ENCODE measurements around the gene ATXN7.

ATXN7 gene

DNA sequence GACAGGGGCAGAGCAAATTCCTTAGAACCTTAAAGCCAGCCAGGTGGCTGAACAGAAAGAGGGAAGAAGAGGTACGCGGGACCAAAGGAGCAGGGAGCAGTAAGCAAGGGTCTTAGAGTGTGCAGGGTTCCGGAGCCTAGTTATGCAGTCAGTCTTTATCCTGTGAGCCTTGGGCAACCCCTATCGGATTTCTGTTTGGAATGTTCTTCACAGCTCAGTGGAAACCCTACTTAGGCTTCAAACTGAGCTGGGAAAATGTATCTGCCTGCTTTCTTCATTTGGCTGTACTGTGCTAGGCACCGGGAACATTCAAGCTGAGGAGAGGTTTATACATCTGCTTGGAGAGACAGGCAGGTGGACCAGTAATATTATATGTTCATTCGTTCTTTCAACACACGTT is 122.5 kb downstream of the ATXN7 start:
- no peak for DNase-seq

DNA sequence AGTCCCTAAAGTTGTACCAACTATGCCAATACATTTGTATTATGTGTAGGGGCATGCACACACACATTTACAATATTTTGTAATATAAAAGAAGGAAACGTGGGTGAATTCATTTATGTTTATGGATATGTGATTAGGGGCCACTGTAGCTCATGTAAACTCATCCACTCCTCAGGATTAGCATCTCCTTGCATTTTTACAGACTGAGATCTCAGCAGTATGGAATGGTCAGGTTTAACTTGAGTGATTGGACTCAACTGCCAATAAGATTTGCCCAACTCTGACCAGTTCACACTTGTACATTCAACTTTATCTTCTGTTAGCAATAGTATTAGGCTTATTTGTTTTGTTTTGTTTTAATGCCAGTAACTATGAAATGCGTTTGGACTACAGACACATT is 123.2 kb downstream of the ATXN7 start:
- no peak for DNase-seq

DNA sequence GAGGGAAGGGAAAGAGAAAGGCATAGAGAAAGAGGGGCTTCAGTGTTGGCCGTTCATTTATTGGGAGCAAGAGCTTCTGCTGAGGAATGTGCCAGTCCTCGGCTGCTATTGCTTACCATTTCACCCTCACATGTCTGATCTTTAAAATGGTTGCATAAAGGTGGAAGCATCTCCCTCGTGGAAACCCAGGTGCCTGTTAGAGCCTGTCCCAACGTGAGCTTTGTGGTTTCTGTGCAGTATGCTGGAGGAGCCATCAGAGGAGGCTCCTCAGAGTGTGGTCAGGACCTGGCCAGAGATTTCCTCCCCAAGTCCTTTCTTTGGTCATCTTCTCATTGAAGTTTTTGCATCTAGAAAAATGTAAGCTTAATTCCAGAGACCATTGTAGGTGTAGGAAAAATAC is 125.3 kb downstream of the ATXN7 start:
- DNase-seq: no peak

DNA sequence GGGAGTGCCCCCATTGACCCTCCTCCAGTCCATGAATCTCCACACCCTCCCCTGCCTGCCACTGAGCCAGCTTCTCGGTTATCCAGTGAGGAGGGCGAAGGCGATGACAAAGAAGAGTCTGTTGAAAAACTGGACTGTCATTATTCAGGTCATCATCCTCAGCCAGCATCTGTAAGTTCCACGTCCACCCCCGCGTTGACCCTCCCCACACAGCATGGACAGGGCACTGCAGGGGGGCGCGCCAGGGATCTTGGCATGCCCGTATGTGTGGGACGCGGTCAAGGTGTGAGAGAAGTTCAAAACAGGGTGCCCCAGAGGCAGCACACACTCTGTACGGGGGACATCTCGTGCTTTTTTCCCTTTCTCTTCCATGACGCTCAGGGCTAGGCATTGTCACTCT is 126.5 kb downstream of the ATXN7 start:
- no peak for DNase-seq

DNA sequence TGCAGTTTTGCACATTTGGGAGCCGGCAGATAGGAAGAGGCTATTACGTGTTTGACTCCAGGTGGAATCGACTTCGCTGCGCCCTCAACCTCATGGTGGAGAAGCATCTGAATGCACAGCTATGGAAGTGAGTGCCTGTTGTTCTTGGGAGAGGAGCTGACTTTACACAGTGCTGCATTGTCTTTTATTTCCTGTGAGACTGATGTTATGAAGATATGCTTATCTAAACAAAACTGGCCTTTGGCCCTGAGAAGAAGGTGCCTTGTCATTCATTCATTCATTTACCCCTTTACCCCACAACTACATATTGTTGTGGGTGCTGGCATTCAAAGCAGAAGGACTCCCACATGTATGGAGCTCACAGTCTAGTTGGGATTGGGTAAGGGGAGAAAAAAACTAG is 127.1 kb downstream of the ATXN7 start:
- DNase-seq: no peak

DNA sequence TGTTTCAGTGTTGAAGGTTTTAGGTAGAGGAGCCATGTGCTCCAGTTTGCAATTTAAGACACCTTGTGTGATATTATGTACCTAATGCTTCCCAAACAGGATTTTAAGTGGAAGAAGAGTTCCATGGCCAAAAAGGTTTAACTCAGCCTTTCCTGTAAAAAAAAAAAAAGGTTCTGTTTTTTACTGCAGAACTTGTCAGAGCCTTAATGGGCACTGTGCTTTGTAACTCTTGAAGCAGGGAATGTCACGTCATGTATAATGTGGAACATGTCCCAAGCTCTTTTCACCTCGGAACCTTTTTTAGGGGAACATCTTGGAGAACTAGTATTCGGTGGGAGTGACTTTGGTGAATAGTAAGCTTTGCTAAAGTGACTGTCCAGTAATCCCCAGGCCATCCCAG is 128.0 kb downstream of the ATXN7 start:
- DNase-seq: no peak

DNA sequence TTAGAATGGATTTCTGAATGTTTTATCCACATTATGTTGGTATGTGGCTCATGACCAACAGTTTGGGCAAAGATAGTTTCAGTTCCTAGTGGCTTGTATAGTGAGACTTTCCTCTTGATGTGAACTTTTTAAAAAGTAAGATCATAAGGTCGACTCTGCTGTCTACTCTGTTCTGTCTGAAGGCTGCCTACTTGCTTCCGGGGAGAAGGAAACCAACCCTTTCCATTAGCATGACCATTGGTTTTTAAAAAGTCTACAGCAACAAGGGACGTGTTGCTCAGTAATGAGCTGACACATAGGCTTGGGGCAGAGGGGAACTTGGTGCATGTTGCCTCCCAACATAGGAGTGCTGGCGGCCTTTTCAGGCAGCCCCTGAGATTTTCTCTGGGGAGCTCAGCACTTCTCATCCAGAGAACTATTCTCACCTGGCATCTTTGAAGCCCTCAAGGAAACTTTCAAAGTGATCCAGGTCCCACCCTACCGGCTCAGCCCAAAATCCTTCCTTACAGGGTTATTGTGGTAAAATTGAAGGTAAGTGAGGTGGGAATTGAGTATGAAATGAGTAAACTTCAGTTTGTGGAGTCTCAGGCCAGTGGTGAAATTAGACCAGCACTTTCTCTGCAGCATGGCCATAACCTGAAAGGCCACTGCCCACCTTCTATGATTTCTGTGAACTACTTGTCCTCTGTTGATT is 129.0 kb downstream of the ATXN7 start:
- no peak for DNase-seq

DNA sequence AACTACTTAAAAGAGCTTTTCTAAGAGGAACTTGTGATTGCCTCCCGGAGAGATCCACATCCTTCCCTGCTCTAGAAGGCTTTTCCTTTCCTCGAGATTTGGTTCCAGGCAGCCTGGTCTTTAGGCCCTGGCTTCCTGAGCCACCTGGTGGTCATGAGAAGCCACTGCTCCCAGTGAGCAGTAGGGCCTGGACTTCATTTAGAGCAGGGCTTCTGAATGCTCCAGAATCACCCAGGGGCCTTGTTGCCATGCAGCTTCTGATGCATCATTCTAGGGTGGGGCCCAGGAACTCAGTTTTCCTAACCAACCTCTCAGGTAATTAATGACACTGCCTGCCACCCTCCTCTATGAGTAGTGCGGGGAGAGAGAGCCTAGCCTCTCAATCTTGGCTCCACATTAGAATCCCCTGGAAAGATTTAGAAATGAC is 130.0 kb downstream of the ATXN7 start:
- DNase-seq: peak; percentile 52

DNA sequence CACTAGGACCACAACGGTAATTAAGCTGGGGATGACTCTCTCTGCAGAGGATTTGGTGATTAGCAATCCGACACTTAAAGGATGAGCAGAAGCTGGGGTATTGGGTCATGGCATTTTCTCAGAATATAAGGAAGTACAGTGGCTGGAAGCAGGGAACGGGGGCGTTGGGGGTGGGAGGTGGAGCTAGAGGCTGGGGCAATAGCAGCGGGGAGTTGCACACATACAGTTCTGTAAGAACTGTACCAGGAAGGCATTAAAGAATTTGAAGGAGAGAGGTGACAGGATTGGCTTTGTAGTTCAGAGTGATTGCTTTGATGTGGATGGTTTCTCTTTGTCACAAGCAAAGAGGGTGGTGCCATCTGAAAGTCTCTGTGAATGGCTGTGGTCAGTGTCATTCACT is 131.4 kb downstream of the ATXN7 start:
- no peak for DNase-seq

DNA sequence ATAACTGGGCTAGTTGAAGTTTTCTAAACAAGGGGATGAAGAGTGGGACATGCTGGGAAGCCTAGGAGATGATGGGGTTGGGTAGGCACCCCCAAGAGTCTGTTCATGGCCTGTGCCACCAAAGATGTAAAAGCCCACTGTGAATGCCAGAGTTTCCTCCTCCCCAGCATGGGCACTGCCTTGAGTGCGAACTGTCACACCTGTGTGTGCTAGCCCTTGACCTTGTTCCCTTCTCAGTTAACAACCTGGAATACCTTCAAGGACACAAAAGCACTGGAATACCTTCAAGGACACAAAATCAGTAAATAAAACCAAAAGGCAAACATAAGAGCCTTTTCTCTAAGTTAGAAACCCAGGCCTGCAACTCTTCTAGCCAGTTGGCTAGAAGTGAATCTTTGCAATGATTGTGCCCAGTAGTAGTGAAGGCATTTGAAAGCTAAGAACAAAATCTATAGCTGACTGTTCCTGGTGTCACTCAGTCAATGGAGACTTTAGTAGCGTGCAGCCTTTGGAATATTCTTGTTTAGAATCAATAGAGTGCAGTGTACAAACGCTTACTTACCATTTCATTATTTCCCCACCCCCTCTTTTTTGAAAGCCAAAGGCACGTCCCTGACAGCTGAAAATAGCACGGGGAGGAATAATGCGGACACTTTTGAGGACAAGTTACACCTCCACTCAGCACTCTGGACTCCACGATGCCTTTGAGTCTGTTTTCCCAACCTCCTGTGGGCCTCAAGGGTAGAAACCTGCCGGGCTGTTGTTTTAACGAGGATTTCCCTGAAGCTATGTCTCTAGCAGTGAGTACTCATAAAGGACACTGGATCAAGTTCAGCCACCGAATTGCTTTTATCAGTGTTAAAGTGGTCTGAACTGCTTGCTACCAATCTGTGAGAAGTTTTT is 135.4 kb downstream of the ATXN7 start:
- DNase-seq: no peak

DNA sequence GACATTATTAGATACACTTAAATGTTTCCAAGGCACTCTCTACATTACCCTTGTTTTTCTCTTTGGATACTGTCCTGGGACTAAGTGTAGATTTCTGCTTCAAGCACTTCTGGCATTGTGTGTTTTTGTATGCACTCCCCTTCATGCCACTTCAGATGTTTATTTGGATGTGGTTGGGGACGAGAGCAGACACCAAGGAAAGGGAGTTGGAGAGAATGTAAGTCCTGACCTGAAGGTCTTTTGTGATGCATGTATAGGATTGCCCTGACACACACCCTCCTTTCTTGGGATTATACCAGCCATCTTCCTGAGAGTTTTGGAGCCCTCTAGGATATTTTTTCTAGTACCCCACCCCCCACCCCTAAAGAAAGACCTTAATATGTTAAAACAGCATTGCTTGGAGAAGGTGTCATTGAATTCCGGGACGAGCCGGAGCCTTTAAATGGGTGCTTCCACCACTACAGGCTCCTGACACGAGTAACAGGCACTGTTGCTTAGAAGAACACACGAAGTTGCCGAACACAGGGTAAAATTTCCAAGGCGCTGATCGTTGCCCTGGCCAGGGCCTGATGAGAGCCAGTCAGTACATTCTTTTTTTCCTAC is 136.9 kb downstream of the ATXN7 start:
- DNase-seq: no peak

DNA sequence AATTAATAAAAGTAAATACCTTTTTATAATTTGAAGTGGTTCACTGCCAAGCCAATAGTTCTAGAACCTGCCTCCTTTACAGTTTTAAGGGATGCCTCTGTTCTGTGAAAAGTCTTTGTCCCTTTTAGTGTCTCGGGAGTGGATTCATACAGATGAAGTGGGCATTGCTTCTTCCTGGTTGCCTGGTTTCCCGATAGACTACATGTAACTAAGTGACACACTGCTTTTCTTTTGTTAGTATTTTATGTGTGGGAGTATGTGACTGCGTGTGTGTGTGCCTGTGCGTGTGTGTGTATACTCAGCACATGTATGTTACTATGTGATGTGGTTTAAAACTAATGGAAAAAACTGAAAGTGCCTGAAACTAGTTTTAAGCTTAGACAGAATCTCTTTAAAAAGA is 138.6 kb downstream of the ATXN7 start:
- DNase-seq: no peak

DNA sequence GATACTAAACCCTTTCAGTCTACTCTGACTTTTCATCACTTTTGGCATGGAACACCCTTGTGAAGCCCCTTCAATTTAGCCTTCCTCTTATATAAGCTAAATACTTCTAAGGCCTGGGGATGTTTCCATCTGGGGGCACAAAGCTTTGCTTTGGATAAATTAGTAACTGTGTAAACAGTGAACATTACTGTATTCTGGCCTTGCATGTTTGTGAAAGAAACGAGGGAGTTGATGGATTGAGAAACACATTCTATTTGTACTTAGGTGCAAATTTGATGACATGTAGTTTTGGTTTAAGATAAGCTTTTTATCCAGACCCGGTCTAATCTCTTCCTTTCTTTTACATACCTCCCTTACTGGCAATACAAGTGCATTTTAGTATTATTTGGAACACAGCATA is 139.9 kb downstream of the ATXN7 start:
- DNase-seq: no peak

DNA sequence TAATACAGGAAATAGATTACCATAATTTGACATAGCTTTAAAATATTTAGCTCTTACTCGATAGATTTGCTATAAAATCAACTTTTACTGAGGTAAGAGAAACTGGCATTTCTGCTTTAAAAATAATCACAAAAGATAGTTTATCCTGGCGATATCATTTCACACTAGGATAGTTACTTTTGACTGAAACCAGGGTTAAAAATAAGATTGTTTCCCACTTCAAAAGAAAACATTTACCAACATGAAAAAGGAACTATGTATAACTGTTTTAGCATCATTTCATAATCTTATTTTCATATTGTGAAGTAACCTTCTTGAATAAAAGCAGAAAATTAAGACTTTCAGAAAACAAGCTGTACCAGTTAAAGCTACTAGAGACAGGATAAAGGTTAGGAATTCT is 144.3 kb downstream of the ATXN7 start:
- no peak for DNase-seq

DNA sequence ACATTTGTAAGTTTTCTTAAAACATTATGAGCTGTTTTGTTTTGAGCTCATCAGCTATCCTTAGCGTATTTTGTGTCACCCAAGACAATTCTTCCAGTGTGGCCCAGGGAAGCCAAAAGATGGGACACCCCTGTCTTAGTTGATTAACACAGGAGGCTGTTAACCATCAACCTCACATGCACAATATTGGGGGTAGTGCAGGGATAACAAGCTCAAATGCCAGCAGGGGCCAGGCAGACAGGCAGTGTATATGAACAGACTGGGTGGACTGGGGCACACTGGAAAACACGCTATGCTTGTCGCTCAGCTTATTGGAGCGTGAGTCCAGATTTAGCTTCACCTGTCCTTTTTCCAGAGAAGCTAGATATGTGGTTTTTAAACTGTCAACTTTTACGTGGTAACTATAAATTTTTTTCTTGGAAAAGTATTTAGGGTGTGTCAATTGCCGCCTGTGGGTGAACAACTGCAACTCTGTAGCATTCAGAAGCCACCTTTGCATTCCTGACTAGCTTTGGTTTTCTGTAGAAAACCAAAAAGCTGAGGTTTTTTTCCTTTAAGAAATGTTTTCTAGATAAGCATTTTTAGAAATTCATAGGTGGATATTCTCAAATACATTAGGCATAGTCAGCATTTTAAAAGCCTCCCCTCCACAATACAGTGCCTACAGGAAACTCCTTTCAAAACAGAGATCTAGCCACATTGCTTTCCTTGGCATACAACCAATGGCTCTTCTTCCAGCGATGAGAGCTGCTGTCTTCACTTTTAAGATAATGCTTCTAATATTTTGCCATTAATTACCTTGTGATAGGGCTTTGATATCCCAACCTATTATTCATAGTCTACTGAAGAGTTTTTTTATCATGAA is 145.1 kb downstream of the ATXN7 start:
- no peak for DNase-seq

DNA sequence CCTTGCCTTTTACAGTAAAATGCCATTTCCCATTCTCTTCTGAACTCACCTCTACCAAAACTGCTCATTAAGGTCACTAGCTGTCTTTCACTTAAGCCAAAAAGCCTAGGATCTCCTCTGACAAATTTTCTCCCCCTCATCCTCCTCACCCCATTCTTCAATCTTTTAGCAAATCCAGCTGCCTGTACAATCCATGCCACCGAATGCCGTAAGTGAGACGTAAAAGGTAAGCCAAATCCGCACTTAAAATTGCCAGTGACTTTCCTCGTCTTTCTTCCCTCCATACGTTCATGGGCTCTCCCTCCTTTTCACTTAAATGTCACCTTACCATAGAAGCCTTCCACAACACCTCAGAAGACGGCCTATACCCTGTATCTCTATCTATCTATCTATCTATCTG is 145.9 kb downstream of the ATXN7 start:
- DNase-seq: no peak

DNA sequence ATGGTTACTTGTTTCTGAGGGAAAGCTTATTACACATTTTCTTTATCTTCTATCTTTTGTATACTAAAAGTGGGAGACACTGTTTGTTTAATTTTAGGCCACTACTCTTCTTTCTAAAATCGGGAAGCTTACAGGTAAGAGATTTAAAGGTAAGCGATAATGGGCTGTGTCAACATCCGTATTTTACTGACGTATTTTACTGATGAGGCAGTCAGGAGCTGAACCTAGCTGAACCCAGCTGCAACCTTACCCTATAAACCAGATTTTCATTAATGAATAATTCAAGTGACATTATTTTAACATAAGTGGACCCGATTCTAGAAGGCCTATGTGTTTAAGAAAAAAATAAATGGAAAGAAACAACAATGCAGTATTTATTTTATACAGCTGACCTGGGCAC is 146.5 kb downstream of the ATXN7 start:
- DNase-seq: no peak

DNA sequence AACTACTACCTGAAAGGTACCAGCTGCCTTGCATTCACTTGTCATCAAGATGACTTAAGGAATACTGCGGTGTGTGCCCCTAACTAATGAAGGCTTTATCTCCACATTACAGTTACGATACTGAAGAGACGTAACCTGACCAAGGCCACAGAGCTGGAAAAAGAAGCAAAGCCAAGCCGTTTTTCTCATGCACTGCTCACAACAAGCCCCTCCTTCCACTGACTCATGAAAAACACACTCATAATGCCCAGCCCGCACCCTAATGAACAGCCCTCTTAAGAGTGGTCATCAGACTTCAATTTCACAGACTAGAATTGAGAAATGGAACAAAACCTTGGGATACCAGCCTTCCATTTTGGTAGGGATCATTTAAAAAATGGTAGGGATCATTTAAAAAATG is 148.0 kb downstream of the ATXN7 start:
- DNase-seq: no peak

DNA sequence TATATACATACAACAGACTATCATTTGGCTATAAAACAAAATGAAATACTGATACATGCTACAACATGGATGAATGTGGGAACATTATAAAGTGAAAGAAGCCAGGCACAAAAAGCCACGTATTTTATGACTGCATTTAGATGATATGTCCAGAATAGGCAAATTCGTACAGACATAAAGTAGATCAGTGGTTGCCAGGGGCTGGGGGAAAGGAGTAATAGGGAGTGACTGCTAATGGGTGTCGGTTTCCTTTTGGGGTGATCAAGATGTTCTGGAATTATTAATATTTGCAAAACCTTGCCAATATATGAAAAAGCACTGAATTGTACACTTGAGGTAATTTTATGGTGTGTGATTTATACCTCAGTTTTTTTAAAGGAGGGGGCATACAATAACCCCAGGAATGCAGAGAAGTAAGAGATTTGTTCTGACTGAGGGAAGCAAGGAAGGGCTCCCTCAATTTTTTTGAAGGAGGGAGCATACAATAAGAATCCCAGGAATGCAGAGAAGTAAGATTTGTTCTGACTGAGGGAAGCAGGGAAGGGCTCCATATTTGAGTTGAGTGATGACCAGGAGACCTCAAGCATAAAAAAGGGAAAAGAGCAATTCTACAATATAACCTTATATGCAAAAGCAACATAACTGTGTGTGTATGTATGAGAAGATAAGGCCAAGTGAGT is 153.4 kb downstream of the ATXN7 start:
- no peak for DNase-seq

DNA sequence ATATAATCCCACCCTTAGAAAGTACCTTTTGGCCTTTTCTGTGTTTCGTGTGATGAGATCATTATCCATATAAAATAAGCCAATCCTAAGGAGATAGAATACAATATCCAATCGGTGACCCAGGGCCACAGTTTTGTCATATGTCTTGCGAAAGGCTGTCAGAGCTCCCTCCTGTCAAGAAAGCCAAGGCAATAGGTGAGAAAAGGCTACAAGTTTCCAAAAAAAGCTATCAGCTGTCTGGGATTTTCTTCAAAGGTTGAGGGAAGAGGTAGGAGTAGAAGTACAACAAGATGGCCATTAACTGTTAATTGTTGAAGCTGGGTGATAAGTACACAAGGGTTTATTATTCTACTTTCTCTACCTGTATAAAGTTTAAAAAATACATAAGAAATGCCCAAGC is 155.6 kb downstream of the ATXN7 start:
- DNase-seq: no peak

DNA sequence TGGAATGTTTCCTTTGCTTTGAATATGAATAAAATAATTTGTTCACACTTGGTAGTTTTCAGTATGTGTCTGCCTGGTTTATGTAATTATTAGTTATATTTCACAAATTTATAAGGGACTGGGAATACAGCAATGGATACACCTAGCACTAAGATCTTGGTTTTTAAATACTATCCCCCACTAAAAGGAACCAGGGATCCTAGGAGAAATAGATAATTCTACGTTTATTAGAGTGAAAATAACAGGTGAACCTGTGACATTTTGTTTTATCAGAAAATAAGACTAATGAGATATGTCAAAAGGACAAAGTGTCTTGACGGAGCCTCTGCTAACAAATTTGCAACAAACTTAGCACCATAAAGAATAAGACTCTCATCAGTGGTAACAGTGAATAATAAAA is 156.2 kb downstream of the ATXN7 start:
- DNase-seq: no peak

DNA sequence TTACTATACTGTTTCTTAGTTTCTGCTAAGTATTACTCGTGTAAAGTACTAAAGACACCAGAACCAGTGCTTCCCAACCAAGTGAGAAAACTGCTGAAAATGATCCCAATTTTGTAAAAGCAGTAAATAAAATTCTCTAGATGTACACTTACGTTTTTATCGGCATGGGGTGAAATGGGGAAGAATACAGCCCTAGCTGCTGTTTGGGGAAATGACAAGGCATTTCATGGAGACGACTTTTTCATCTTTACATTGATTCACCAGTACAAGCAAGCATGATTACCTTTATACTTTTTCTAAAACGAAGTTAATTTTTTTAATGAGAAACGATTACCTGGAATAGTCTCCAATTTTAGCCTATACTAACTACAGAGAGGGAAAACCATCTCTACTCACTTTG is 158.3 kb downstream of the ATXN7 start:
- no peak for DNase-seq
